ACHN (cell line): ENCODE measurements around the gene OXA1L.

Experiments used
- DNase-seq: peaks from one replicate; pipeline ENCODE4 v3.0.0-alpha.2; 2015
- in situ Hi-C: cut with HindIII; loops from 2 replicates; pipeline ENCODE4 v1.10.0; 2017; ENCODE audit warnings: low sequenced_read_pairs, low pct_ligation_motif_present, low pct_unique_long_range_greater_than_20kb

OXA1L gene

GRCh38 chr14:22819151-22819988 lies 52.9 kb downstream of the OXA1L start:
- no peak for DNase-seq
- in situ Hi-C loops, result no loop called here

- in situ Hi-C loops, result no loop called here
- no peak for DNase-seq
Observed at GRCh38 chr14:22820731-22821130, 54.2 kb downstream of the OXA1L start.

- DNase-seq, result peak; percentile 25
- in situ Hi-C loops, result no loop called here
Observed at GRCh38 chr14:22821193-22822015, 54.9 kb downstream of the OXA1L start.

GRCh38 chr14:22822016-22822570 lies 55.6 kb downstream of the OXA1L start:
- in situ Hi-C loops, result no loop called here
- DNase-seq, result no peak
